ENCODE measurements around the gene KRT14.
"Not testable (repeated sequence)": the region's sequence is repeated elsewhere in the genome, so short reads cannot be mapped to it uniquely, and the experiment has no call there.

The KRT14 gene

DNA sequence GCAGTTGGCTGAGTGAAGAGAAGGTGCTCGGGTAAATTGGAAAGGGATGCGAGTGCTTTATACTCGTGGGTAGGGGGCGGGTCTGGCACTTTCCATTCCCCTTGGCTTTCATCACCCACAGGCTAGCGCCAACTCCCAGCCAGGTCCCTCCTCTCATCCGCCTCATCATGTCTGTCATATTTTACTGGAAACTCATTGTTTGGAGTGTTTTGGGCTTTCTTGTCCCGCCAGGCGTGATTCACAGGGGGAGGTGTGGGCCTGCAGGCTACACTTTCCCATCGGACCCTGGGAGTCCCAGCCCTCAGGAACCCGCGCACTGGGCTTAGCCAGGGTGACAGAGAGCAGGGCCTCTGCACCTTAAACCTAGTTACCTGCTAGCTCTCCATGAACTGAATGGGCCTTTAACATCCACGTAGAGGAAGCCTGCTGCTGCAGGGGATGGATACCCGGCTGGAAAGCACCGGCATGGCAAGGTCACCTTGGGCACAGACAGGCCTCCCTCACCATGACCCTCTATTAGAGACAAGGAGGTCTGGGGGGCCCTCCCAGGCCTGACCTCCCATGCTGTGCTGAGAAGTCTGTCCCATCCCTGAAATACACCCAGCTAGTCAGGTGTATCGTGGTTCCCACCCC lies at the start of gene KRT14:
Gene KRT14, minus strand, starts transcription at position 33 of the 633 bp plus-strand sequence. CDS start 61 bp downstream, outside the sequence.
- Histone ChIP-seq H3K27me3 (ENCODE audit: control insufficient read depth, insufficient read depth, low read length) (no peaks in the 10 kb centered on the region), H3K4me1 (ENCODE audit: control insufficient read depth, insufficient read depth, low read length) (no peaks in the 10 kb centered on the region), H3K36me3 (ENCODE audit: control insufficient read depth, insufficient read depth, low read length) (no peaks in the 10 kb centered on the region), H3K4me3 (ENCODE audit: low read depth, low read length) (no peak within 1 kb of the TSS), H3K9ac (ENCODE audit: low read depth, low read length) (no peak within 1 kb of the TSS), H3K9me3 (ENCODE audit: control insufficient read depth, insufficient read depth, low read length) (no peaks in the 10 kb centered on the region)

- H3K4me1 ChIP-seq (ENCODE audit: control insufficient read depth, insufficient read depth, low read length): no peaks in the 10 kb centered on the region
- H3K27me3 ChIP-seq (ENCODE audit: control insufficient read depth, insufficient read depth, low read length): no peaks in the 10 kb centered on the region
- no peak overlapping the region for H3K4me3 ChIP-seq (ENCODE audit: low read depth, low read length)
- H3K36me3 ChIP-seq (ENCODE audit: control insufficient read depth, insufficient read depth, low read length): no peaks in the 10 kb centered on the region
- H3K9ac ChIP-seq (ENCODE audit: low read depth, low read length): no peak overlapping the region
- no peaks in the 10 kb centered on the region for H3K9me3 ChIP-seq (ENCODE audit: control insufficient read depth, insufficient read depth, low read length)
These were observed 48.7 kb upstream of the KRT14 start for GRCh38 chr17:41635121-41636097.

GRCh38 chr17:41634639-41635038 lies 47.9 kb upstream of the KRT14 start:
- Histone ChIP-seq H3K27me3 (ENCODE audit: control insufficient read depth, insufficient read depth, low read length) (no peaks in the 10 kb centered on the region), H3K4me1 (ENCODE audit: control insufficient read depth, insufficient read depth, low read length) (no peaks in the 10 kb centered on the region), H3K9ac (ENCODE audit: low read depth, low read length) (no peak overlapping the region), H3K4me3 (ENCODE audit: low read depth, low read length) (no peak overlapping the region), H3K36me3 (ENCODE audit: control insufficient read depth, insufficient read depth, low read length) (no peaks in the 10 kb centered on the region), H3K9me3 (ENCODE audit: control insufficient read depth, insufficient read depth, low read length) (no peaks in the 10 kb centered on the region)

DNA sequence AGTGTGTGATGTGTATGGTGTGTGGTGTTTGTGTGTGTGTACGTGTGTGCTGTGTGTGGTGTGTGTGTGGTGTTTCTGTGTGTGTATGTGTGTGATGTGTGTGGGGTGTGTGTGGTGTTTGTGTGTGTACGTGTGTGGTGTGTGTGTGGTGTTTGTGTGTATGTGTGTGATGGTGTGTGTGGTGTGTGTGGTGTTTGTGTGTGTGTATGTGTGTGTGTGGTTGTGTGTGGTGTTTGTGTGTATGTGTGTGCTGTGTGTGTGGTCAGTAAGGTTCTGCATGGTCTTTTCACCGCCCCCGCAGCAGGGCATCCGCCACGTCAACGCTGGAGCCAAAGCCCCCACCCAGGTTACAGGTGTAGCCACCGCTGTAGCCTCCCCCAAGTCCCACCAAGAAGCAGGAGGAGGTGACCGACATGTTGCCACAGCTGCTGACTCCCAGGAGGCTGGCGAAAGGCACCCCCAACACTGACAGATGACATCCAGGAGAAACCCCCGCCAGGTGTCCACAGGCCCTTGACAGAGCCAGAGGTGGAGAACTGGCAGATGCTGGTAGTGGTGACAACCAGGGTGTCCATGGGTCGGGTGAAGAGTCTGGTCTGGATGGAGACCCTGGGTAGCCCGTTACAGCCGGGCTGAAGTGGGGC lies 47.0 kb upstream of the KRT14 start:
- Histone ChIP-seq H3K27me3 (ENCODE audit: control insufficient read depth, insufficient read depth, low read length) (no peaks in the 10 kb centered on the region), H3K4me3 (ENCODE audit: low read depth, low read length) (no peak overlapping the region), H3K36me3 (ENCODE audit: control insufficient read depth, insufficient read depth, low read length) (no peaks in the 10 kb centered on the region)

DNA sequence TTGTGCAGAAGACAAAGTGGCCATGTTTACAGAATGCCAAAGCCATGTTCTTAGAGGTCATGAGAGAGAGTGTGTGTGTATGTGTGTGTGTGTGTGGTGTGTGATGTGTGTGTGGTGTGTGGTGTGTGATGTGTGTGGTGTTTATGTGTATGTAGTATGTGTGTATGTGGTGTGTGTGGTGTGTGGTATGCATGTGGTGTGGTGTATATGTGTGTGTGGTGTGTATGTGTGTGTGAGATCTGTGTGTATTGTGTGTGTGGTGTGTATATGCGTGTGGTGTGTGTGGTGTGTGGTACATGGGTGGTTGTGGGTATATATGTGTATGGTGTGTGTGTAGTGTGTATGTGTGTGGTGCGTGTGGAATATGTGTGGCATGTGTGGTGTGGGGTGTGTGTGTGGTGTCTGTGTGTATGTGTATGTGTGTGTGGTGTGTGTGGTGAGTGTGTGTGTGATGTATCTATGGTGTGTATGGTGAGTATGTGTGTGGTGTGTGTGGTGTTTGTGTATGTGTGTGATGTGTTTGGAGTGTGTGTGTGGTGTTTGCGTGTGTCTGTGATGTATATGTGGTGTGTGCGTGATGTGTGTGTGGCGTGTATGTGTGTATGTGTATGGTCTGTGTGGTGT lies 45.9 kb upstream of the KRT14 start:
- no peak overlapping the region for H3K9ac ChIP-seq (ENCODE audit: low read depth, low read length)
- H3K9me3 ChIP-seq (ENCODE audit: control insufficient read depth, insufficient read depth, low read length): no peaks in the 10 kb centered on the region
- H3K36me3 ChIP-seq (ENCODE audit: control insufficient read depth, insufficient read depth, low read length): no peaks in the 10 kb centered on the region
- H3K4me1 ChIP-seq (ENCODE audit: control insufficient read depth, insufficient read depth, low read length): no peaks in the 10 kb centered on the region
- H3K4me3 ChIP-seq (ENCODE audit: low read depth, low read length): no peak overlapping the region
- H3K27me3 ChIP-seq (ENCODE audit: control insufficient read depth, insufficient read depth, low read length): no peaks in the 10 kb centered on the region

More for the DNA sequence above, 47.0 kb upstream of the KRT14 start:
- no peaks in the 10 kb centered on the region for H3K4me1 ChIP-seq (ENCODE audit: control insufficient read depth, insufficient read depth, low read length)
- no peak overlapping the region for H3K9ac ChIP-seq (ENCODE audit: low read depth, low read length)
- no peaks in the 10 kb centered on the region for H3K9me3 ChIP-seq (ENCODE audit: control insufficient read depth, insufficient read depth, low read length)

DNA sequence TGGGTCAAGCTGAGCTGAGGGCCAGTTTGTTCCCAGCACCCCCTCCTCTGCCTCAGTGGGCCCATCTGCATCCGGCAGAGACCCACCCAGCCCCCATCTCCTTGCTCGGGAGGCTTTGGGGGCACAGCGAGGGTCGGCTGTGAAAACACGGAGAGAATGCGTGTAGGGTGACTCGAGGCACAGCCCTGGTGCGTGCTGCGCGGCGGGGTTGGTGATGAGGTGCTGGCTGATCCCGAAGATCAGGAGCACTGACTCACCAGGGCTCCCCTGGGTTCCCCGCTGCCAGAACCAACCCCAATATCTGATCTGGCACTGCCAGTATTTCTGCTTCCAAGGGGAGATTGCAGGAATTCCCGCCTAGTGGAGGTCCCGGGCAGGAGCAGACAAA lies 45.2 kb upstream of the KRT14 start:
- no peaks in the 10 kb centered on the region for H3K27me3 ChIP-seq (ENCODE audit: control insufficient read depth, insufficient read depth, low read length)
- H3K36me3 ChIP-seq (ENCODE audit: control insufficient read depth, insufficient read depth, low read length): no peaks in the 10 kb centered on the region
- H3K9ac ChIP-seq (ENCODE audit: low read depth, low read length): no peak overlapping the region
- H3K9me3 ChIP-seq (ENCODE audit: control insufficient read depth, insufficient read depth, low read length): no peaks in the 10 kb centered on the region
- H3K4me1 ChIP-seq (ENCODE audit: control insufficient read depth, insufficient read depth, low read length): no peaks in the 10 kb centered on the region
- H3K4me3 ChIP-seq (ENCODE audit: low read depth, low read length): no peak overlapping the region

- Histone ChIP-seq H3K9ac (ENCODE audit: low read depth, low read length) (no peak overlapping the region), H3K36me3 (ENCODE audit: control insufficient read depth, insufficient read depth, low read length) (no peaks in the 10 kb centered on the region), H3K4me1 (ENCODE audit: control insufficient read depth, insufficient read depth, low read length) (no peaks in the 10 kb centered on the region), H3K9me3 (ENCODE audit: control insufficient read depth, insufficient read depth, low read length) (no peaks in the 10 kb centered on the region), H3K4me3 (ENCODE audit: low read depth, low read length) (no peak overlapping the region), H3K27me3 (ENCODE audit: control insufficient read depth, insufficient read depth, low read length) (no peaks in the 10 kb centered on the region)
These were observed 44.6 kb upstream of the KRT14 start for GRCh38 chr17:41631025-41631897.

DNA sequence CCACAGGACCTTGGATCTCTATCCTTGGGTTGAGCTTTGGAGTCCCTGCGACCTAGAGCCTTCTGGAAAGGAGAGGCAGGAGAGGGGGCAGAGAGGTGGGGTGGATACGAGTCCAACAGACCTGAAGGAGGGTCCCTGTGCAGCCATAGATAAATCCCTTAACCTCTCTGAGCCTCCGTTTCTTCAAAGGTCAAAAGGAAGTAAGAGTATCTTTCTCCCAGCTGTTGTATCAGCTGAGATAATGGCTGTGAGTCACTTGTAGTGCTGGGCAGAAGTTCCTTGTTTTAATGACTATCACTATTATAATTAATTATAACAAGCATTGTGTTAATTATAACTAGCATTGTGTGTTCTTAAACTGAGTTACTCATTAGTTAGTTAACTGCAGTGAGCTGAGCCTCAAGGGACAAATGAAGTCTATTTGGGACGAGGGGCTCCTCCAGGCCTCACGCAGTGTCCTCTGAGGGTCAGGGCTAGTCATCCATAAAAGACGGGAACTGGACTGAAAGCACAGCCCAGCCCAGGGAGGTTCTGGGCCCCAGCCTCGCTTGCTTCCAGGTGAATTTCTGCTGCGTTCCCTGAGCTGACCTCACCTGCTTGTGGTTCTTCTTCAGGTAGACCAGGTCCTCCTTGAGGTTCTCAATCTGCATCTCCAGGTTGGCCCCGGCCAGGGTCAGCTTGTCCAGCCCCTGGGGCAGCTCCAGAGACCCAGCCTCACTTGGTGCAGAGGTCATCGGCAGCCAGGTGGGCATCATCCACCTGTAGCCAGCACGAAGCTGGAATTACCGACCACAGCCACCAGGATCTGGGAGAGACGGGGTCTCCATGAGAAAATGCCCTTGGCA lies 43.4 kb upstream of the KRT14 start:
- Histone ChIP-seq H3K27me3 (ENCODE audit: control insufficient read depth, insufficient read depth, low read length) (no peaks in the 10 kb centered on the region), H3K9me3 (ENCODE audit: control insufficient read depth, insufficient read depth, low read length) (no peaks in the 10 kb centered on the region), H3K4me3 (ENCODE audit: low read depth, low read length) (no peak overlapping the region), H3K36me3 (ENCODE audit: control insufficient read depth, insufficient read depth, low read length) (no peaks in the 10 kb centered on the region), H3K9ac (ENCODE audit: low read depth, low read length) (no peak overlapping the region), H3K4me1 (ENCODE audit: control insufficient read depth, insufficient read depth, low read length) (no peaks in the 10 kb centered on the region)

- H3K36me3 ChIP-seq (ENCODE audit: control insufficient read depth, insufficient read depth, low read length): no peaks in the 10 kb centered on the region
- H3K4me3 ChIP-seq (ENCODE audit: low read depth, low read length): no peak overlapping the region
- no peaks in the 10 kb centered on the region for H3K4me1 ChIP-seq (ENCODE audit: control insufficient read depth, insufficient read depth, low read length)
- no peaks in the 10 kb centered on the region for H3K27me3 ChIP-seq (ENCODE audit: control insufficient read depth, insufficient read depth, low read length)
- no peak overlapping the region for H3K9ac ChIP-seq (ENCODE audit: low read depth, low read length)
- H3K9me3 ChIP-seq (ENCODE audit: control insufficient read depth, insufficient read depth, low read length): no peaks in the 10 kb centered on the region
These were observed 42.6 kb upstream of the KRT14 start for GRCh38 chr17:41629316-41629715.

DNA sequence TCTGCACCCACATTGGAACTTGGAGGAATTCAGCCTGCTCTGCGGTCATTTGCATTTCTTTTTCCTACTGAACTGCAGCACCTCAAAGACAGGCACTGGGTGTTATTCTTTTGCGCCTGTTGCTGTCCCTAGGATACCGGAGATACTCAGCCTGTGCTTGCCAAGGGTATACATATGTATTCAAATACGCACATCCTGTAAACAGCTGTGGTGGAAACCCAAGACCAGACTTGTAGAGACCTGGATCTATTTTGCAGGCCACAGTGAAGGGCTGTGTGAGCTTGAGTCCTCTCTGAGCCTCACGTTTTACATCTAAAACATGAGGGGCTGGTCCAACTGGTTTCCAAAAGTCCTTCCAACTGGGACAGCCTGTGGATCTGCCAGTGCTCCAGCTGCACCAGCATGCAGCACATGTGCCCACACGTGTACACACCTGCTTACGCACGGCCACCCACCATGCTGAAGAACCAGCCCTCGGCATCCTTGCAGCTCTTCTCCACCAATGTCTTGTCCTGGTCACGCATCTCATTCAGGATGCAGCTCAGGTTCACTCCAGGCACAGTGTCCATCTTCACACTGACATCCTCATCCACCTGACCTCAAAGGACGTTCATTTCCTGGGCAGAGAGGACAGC lies 42.0 kb upstream of the KRT14 start:
- not testable (repeated sequence) for H3K9ac ChIP-seq (ENCODE audit: low read depth, low read length); H3K27me3 ChIP-seq (ENCODE audit: control insufficient read depth, insufficient read depth, low read length); H3K4me1 ChIP-seq (ENCODE audit: control insufficient read depth, insufficient read depth, low read length); H3K4me3 ChIP-seq (ENCODE audit: low read depth, low read length); H3K9me3 ChIP-seq (ENCODE audit: control insufficient read depth, insufficient read depth, low read length); H3K36me3 ChIP-seq (ENCODE audit: control insufficient read depth, insufficient read depth, low read length)
